ENCODE data around the gene ASAP2.

Gene ASAP2

GRCh38 chr2:9300829-9301453, 94.3 kb downstream of the ASAP2 start:
- DNase-seq = no peak

DNA sequence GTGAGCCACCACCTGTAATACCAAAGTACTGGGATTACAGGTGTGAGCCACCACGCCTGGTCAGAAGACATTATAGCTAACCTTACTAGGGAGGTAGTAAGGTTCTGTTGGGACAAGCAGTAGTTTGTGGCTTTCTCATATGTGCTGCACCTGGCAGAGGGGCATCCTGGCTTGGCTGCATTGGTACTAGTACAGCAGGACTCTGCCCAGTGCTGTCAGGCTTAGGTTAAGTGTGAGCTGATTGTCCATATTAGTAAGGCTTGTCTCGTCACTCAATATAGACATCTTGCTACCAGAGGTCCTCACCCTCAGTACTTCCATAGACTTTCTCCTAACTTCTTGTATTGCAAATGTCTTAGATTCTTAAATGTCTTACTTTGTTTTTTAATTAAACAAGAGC, 96.1 kb downstream of the ASAP2 start:
- no peak for DNase-seq

DNA sequence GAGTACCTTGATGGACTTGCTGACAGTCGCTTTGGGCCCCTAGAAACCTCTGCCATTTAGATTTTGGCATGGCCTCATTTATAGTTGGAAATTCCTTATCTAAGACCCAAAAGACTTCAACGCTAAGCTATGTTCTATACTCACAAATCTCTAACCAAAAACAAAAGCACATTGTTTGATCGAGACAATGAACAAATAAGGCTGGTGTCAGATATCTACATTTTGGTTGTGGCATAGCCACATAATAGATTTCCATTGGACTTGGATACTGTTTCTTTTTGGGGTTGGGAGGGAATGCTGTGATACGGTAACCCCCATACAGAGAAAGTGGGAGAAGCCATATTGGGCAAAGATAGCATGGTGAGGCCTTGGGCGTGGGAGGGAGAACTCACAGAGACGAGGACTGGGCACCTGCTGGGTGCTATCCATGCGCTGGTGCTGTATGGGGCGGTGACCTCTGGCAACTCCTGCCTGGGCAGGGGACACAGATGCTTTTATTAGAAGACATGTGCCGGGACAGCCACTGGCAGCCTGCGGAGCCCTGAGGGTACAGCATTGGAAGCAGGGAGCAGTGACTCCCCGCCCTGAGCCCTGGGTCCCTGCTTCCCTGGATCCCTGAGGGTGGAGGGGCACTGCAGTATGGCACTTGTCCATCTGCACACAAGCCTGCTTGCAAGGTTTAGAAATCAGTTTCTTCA, 97.1 kb downstream of the ASAP2 start:
- no peak for DNase-seq

DNA sequence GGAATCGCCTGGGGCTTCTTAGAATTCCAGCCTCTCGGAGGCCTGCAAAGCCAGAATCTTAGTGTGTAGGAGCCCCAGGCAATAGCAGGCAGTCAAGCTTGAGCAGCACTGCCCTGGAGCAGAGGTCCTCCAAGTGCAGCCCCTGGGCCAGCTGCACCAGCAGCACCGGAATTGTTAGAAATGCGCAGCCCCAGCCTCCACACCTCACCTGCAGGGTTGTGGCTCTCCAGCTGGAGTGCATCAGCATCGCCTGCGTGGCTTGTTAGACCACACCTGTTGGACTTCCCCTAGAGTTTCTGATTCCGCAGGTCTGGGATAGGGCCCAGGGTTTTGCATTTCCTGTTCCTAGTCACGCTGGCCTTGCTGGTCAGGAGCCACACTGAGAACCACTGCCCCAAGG, 100.3 kb downstream of the ASAP2 start:
- no peak for DNase-seq

GRCh38 chr2:9307535-9307934, 100.9 kb downstream of the ASAP2 start:
- DNase-seq = no peak

DNA sequence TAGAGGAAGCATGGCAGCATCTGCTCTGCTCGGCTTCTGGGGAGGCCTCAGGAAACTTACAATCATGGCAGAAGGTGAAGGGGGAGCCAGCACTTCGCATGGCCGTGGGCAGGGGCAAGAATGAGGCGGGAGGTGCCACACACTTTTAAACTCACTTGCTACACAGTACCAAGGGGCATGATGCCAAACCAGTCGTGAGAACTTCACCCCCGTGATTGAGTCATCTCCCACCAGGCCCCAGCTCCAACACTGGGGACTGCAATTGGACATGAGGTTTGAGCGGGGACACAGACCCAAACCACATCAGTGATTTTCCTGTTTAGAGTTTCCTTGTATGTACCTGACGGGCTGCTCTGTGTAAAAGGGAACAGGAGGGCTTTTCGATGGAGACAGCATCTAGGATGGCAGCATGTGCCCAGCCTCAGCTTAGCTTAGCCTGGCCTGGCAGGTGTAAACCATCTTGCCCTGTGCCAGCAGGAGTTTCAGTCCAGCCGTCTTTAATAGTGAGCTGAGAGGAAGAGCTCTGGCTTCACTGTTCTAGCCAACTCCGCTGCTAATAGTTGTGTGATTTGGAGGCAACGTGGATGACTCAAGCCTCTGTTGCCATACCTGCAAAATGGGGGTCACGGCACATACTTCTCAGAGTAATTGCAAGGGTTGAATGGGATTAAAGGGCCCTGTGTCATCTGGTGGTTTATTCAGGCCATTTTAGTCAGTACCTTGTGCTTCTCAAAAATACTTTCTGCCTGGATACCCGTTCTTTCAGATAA, 101.8 kb downstream of the ASAP2 start:
- no peak for DNase-seq

DNA sequence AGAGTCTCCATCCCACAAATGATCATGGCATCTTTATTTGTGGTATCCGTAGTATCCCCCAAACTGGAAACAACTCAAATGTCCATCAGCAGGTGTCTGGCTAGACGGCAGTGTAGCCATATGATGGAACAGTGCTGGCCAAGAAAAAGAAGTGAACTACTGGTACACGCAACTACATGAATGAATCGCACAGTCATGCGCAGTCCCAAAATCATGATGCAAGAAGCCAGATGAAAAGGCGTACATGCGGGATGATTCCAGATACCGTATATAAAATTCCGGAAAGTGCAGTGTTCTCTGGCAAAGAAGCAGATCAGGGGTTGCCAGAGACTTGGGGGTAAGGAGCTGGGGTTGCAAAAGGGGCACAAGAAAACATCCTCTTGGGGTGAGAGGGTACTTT, 102.5 kb downstream of the ASAP2 start:
- no peak for DNase-seq

GRCh38 chr2:9310377-9310776, 103.8 kb downstream of the ASAP2 start:
- no peak for DNase-seq

DNA sequence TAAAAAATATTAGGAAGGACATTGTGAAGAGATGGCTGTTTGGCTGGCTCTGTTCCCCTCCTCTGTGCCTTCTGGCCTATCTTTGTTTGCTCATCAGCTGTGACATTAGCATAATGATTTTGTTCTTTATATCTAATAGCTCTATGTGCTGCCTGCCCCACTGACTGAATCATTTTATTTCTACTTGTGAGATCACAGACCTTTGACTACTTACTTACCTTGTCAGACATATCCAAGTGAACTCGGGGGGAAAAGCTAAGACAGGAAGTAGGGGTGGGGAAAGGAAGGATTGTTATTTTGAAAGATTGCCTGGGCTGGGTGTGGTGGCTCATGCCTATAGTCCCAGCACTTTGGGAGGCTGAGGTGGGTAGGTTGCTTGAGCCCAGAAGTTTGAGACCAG, 104.2 kb downstream of the ASAP2 start:
- no peak for DNase-seq

DNA sequence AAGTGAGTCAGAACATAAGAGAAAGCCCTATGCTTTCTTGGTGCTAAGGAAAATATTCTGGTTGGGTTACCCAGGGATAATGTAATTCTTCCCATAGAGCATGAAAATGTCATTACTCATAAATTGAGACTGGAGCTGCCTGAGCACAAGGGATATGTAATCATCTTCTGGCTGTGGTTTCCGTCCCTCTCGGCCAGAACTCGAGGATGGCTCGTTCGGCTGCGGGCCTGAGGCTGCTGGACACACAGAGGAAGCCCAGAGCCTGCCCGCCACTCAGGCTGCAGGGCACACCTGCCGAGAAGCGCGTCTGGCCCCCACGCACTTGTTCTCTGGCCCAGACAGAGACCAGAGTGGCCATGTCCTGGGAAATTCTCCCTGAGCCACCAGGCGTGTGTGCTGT, 104.9 kb downstream of the ASAP2 start:
- no peak for DNase-seq

- DNase-seq = no peak
Observed at GRCh38 chr2:9312591-9312990, 106.0 kb downstream of the ASAP2 start.

GRCh38 chr2:9313443-9313842, 106.8 kb downstream of the ASAP2 start:
- DNase-seq = no peak

DNA sequence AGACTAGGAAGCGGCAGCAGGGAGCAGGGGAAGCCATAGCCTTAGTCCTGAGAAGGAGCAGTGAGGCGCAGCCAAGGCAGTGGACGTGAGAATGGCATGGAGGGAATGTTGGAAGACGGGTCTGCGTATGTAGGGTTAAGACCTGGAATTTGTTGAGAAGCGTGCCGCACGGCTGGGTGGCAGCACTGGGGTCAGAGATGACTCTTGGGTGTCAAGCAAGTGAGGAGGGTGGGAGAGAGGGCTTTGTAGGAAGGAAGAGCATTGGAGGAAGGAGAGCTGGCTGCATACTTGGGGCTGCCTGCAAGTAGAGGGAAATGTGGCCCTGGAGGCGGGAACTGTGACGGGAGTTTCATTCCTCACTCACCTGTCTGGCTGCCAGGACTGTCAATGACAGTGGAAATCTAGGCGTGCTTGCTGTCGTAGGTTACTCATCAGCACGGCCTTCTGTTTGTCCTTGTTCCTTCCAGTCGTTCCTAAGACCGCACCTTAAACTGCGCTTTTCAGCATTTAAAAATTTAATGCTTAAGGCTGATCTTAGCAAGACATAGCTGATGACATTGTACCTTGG, 108.8 kb downstream of the ASAP2 start:
- no peak for DNase-seq

DNA sequence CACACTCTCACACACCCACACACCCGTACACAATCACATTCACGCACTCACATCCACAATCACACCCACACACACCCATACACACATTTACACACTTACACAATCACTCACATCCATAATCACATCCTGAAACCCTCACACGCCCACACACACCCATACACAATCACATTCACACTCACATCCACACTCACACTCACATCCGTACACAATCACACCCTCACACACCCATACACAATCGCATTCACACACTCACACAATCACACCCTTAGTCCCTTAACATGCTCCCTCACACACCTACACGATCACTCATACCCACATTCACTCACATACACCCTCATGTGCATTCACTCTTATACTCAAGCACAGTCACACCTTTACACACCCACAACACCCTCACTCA, 110.9 kb downstream of the ASAP2 start:
- DNase-seq = no peak

DNA sequence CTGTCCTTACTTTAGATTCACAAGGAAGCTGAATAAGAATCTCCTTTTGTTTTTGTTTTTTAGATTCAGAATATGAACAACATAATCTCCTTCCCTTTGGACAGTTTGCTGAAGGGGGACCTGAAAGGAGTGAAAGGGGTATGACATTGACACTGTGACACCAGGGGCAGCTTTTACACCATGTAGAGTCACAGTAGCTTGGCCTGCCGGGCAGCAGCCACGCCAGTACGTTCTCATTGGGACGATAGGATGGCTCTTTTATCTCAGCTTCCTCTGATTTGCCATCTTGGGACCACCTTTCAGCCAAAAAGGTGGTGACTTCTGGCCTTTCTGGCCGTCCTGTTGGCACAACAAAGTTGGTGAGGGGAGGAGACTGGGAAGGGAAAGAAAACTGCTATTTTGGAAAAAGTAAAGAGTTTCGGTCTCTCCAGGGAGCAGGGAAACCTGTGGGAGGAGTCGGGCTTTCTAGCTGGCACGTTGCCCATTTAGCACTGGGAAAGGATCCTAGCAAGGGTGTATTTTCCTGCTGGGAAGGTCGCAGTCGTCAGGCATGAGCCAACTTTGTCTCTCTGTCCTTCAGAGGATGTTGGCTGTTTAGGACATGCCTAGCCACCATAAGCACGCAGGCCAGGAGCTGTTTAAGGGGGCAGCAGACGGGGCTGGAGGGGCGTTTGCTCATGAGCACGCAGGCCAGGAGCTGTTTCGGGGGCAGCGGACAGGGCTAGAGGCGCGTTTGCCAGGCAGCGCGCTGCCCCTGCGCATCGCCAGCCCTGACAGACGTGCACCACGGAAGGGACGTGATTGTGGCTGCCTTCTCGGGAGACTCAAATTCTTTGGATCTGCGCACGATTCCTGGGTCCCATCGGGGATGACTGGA, 112.1 kb downstream of the ASAP2 start:
- DNase-seq = no peak

DNA sequence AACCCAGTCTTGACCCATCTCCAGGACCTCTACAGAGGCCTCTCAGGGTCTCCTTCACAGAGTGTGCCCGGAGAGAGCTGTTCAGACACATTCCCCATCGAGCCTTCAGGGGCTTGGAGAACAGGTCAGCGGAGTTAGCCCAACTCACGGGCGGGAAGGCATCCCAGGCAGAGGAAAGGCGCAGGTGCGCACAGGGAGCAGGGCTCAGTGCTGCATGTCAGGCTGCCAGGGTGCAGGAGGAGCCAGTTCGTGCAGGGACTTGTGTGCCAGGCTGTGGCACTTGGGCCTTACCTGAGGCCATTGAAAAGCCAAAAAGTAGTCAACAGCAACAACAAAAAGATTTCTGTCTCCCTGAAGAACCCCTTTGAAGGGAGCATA, 112.7 kb downstream of the ASAP2 start:
- no peak for DNase-seq

- DNase-seq = no peak
Observed at GRCh38 chr2:9322576-9322975, 116.0 kb downstream of the ASAP2 start.

- no peak for DNase-seq
Observed at GRCh38 chr2:9325428-9325827, 118.8 kb downstream of the ASAP2 start.

DNA sequence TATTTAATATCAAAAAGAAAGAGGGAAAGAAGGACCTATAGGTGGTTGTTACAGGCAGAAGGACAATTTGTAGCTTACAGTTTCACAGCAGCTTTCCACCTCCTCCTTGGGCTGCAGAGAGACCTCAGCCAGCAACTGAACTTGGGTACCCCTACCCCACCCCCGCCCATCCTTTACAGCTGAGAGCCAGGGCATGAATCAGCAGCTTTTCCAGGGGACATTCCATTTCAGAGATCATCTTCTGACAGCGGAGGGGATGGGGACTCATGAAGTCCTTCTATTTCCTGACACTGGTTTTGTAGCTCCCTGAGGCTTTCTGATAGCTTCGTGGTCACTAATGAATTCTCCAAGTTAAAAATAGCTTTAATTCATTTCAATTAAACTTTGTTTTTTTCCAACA, 120.4 kb downstream of the ASAP2 start:
- no peak for DNase-seq

DNA sequence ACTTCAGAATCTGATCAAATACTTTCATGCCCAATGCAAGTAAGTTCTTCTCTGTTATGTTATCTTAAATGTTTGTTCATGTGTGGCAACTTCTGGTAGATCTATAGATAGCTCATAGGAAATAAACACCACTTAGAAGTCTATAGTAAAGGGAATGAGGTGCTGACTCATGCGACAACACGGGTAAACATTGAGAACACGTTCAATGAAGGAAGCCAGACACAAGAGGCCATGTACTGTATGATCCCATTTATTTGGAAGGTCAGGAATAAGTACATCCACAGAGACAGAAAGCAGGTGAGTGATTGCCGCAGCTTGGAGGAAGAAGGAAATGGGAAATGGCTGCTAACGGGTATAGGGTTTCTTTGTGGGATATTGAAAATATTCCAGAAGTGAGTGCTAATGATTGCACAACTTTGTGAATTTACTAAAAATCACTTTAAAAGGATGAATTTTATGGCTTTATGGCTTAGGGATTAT, 121.3 kb downstream of the ASAP2 start:
- DNase-seq = no peak

GRCh38 chr2:9328931-9329330, 122.3 kb downstream of the ASAP2 start:
- no peak for DNase-seq

DNA sequence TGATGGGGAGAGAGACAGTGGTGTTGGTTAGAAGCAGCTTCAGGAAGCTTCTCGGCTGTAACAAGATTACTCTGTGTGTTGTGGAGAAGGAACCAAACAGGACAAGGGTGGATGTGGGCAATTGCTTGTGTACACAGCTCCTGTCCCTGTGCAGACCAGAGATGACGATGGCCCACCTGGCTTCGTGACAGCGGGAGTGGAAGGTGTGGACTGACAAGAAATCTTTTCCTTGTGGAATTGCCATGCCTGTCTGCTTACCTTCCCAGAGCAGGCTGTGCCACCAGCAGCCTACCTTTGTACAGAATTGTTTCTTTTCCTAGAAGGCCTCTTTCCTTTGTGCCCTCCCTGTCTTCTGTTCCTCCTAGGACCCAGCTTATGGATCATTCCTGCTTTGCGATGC, 122.9 kb downstream of the ASAP2 start:
- DNase-seq = no peak
